ENCODE data around the gene CTTN. TPM values are rescaled to one million over a fixed set of nuclear protein-coding genes. Genes with fewer than 3 reads are reported as not detected.

The CTTN gene
- total and polyA plus RNA-seq, 10 of the 15 experiments (the other 5 are each of a cell fraction or from before 2014, with no cell fraction given), result 1.1 to 37.8 (median 11.8) TPM

- TF ChIP-seq, protein P1, sequence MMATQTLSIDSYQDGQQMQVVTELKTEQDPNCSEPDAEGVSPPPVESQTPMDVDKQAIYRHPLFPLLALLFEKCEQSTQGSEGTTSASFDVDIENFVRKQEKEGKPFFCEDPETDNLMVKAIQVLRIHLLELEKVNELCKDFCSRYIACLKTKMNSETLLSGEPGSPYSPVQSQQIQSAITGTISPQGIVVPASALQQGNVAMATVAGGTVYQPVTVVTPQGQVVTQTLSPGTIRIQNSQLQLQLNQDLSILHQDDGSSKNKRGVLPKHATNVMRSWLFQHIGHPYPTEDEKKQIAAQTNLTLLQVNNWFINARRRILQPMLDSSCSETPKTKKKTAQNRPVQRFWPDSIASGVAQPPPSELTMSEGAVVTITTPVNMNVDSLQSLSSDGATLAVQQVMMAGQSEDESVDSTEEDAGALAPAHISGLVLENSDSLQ (IDR thresholded peaks at IDR 0.05), result no peak
- TF ChIP-seq HDAC6 (IDR thresholded peaks at IDR 0.05; ENCODE audit: unreplicated experiment), result no peak
These were observed 37.0 kb downstream of the CTTN start (continued) for GRCh38 chr11:70435361-70435760.

DNA sequence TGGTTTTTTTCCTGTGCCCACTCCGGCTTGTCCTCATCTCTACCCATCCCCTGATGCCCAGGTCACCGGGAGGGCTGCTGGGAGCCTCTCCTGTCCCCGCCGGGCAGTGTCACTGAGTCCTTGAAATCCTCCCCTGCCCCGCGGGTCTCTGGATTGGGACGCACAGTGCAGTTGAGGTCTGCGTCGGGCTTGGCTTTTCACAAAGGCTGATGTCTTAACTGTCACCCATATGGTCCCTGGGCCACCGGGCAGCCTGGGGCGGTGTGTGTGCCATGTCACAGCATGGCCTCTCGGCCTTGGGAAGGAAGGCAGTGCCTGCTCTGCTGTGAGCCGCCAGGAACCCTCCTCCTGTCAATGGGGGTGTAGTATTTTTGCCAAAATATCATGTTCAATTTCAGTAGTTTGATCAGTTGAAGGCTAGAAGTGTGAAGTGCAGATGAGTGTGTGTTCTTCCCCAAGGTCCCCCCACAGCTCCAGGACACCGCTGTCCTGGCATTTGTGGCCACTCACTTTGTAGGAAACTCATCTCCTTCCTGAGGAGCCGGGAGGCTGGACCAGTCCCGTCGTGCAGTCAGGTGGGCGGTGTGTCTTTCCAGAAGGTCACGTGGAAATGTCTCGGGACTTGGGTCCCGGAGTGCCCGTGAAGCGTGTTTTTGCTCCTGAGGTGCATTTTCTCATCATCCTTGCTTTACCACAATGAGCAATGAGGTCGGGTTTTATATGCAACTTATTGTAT lies 37.6 kb downstream of the CTTN start:
- in situ Hi-C loops (cut with MboI) (no loop called here), intact Hi-C loops (cut with micrococcal nuclease; ENCODE audit: unreplicated experiment) (no loop called here)
- Histone ChIP-seq H3K4me1 (ENCODE audit: control insufficient read depth, insufficient read depth, low read length) (peaks cover 20% of the 10 kb centered on the region), H3K4me3 (no peak overlapping the region), H3K36me3 (ENCODE audit: control insufficient read depth in 2 of 2, insufficient read depth in 2 of 2, low read length in 1 of 2) (no peaks in the 10 kb centered on the region), H3K27ac (ENCODE audit: control insufficient read depth, insufficient read depth) (no peak overlapping the region), H2AFZ (ENCODE audit: control insufficient read depth, low read depth, low read length) (no peak overlapping the region), H3K4me2 (ENCODE audit: control insufficient read depth, insufficient read depth) (no peak overlapping the region), H3K79me2 (ENCODE audit: control insufficient read depth, insufficient read depth, low read length) (no peaks in the 10 kb centered on the region), H4K20me1 (ENCODE audit: control insufficient read depth, insufficient read depth) (no peaks in the 10 kb centered on the region), H3K9ac (ENCODE audit: control insufficient read depth, insufficient read depth, low read length) (no peak overlapping the region), H3K9me3 (replicated peaks; ENCODE audit: control insufficient read depth, insufficient read depth, low read length) (no peaks in the 10 kb centered on the region; the same call in 2 of the 3 replicates), H3K27me3 (replicated peaks in 1 of 2; ENCODE audit: control insufficient read depth in 2 of 2, insufficient read depth in 2 of 2, low read length in 1 of 2) (no peaks in the 10 kb centered on the region)
- ChIA-PET CTCF (no interaction called here), POLR2A (no interaction called here), RAD21 (ENCODE audit: unreplicated experiment) (no interaction called here), SMC1A (ENCODE audit: uncharacterized antibody, unreplicated experiment) (no interaction called here)
- no peak for TF ChIP-seq NFYA (IDR thresholded peaks at IDR 0.05; ENCODE audit: borderline replicate concordance, low read depth, low read length)
- TF ChIP-seq STAT1 (conservative IDR thresholded peaks at IDR 0.05), result no peak
- TF ChIP-seq ZSCAN29 (IDR thresholded peaks at IDR 0.05), result no peak
- no peak for TF ChIP-seq KDM1A (IDR thresholded peaks at IDR 0.05; ENCODE audit: borderline replicate concordance)
- no peak for TF ChIP-seq POLR2AphosphoS5 (IDR thresholded peaks at IDR 0.05; ENCODE audit: low read length)
- TF ChIP-seq NFIC (IDR thresholded peaks at IDR 0.05; ENCODE audit: low read depth, low read length), result no peak
- no peak for TF ChIP-seq BHLHE40 (IDR thresholded peaks at IDR 0.05; ENCODE audit: borderline replicate concordance in 1 of 2, low read depth in 2 of 2, low read length in 1 of 2)
- TF ChIP-seq, protein P2, sequence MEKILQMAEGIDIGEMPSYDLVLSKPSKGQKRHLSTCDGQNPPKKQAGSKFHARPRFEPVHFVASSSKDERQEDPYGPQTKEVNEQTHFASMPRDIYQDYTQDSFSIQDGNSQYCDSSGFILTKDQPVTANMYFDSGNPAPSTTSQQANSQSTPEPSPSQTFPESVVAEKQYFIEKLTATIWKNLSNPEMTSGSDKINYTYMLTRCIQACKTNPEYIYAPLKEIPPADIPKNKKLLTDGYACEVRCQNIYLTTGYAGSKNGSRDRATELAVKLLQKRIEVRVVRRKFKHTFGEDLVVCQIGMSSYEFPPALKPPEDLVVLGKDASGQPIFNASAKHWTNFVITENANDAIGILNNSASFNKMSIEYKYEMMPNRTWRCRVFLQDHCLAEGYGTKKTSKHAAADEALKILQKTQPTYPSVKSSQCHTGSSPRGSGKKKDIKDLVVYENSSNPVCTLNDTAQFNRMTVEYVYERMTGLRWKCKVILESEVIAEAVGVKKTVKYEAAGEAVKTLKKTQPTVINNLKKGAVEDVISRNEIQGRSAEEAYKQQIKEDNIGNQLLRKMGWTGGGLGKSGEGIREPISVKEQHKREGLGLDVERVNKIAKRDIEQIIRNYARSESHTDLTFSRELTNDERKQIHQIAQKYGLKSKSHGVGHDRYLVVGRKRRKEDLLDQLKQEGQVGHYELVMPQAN (conservative IDR thresholded peaks at IDR 0.05), result no peak
- DNase-seq (ENCODE audit: low read depth, low spot score) (no peak), FAIRE-seq (no peak), ATAC-seq (no peak)
- BruUV-seq (replicated peaks), result no TSS peak
- 89% methylated on average over 24 of the region's 24 CpGs for WGBS (ENCODE audit: insufficient coverage, insufficient replicate concordance, low lambda C conversion rate, missing lambda C conversion rate)
